ENCODE data around the gene MEG3.

DNA sequence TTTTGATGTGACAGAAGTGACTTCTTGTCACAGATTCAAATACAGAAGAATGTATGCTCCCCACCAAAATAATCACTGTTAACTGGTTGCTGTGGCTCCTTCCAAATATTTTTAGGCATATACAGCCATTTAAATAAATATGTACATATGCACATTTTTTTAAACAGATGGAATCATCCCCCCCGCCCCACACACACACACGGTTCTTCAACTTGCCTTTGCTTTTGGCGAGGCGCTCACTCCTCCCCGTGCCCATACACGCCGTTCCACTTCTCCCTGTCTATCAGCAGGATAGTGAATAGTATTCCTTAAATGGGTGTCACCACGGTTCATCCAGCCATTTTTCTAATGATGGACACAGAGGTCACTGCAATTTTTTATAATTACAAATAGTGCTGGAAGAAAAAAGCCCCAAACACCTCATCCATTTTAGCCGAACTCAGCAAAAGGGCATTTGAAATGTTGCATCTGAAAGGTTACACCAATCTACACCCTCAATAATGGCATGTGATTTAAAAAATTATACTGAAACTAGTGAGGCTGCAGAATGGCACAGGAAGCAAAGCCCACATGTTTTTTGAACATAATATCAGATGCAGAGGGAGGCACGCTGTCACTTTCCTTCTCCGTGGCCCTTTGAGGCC lies 39.2 kb upstream of the MEG3 start:
- TF ChIP-seq, protein P1, sequence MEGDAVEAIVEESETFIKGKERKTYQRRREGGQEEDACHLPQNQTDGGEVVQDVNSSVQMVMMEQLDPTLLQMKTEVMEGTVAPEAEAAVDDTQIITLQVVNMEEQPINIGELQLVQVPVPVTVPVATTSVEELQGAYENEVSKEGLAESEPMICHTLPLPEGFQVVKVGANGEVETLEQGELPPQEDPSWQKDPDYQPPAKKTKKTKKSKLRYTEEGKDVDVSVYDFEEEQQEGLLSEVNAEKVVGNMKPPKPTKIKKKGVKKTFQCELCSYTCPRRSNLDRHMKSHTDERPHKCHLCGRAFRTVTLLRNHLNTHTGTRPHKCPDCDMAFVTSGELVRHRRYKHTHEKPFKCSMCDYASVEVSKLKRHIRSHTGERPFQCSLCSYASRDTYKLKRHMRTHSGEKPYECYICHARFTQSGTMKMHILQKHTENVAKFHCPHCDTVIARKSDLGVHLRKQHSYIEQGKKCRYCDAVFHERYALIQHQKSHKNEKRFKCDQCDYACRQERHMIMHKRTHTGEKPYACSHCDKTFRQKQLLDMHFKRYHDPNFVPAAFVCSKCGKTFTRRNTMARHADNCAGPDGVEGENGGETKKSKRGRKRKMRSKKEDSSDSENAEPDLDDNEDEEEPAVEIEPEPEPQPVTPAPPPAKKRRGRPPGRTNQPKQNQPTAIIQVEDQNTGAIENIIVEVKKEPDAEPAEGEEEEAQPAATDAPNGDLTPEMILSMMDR (IDR thresholded peaks at IDR 0.05) = no peak
- no peak for TF ChIP-seq POLR2A (IDR thresholded peaks at IDR 0.05)

Data from adrenal gland (tissue), 5 donors.